A673 (cell line): Measurements from ENCODE around the gene COPS6.

Experiments
- EZH2 ChIP-seq: fragments of 200-600 bp; sonication (generic); IDR thresholded peaks from 2 replicates; pipeline ENCODE4 v1.6.1; 2017; ENCODE audit warnings: borderline replicate concordance, low read depth, mild to moderate bottlenecking, mixed read lengths, antibody characterized with exemption, low read length; ENCODE audit not compliant: poor library complexity, severe bottlenecking
- TF ChIP-seq, protein P1 (sequence below): fragments of 300-800, 200-600 bp; sonication (generic); conservative IDR thresholded peaks from 2 replicates; pipeline ENCODE4 v1.5.1; 2017; ENCODE audit warnings: low read depth, mild to moderate bottlenecking, antibody characterized with exemption, low read length, moderate library complexity, mixed read lengths

GRCh38 chr7:100090527-100091410, 2.0 kb downstream of the COPS6 start:
- TF ChIP-seq, protein P1, sequence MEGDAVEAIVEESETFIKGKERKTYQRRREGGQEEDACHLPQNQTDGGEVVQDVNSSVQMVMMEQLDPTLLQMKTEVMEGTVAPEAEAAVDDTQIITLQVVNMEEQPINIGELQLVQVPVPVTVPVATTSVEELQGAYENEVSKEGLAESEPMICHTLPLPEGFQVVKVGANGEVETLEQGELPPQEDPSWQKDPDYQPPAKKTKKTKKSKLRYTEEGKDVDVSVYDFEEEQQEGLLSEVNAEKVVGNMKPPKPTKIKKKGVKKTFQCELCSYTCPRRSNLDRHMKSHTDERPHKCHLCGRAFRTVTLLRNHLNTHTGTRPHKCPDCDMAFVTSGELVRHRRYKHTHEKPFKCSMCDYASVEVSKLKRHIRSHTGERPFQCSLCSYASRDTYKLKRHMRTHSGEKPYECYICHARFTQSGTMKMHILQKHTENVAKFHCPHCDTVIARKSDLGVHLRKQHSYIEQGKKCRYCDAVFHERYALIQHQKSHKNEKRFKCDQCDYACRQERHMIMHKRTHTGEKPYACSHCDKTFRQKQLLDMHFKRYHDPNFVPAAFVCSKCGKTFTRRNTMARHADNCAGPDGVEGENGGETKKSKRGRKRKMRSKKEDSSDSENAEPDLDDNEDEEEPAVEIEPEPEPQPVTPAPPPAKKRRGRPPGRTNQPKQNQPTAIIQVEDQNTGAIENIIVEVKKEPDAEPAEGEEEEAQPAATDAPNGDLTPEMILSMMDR = no peak
- TF ChIP-seq EZH2 = no peak
